H9 (cell line): Measurements from ENCODE around the gene GLIS2. TPM values are rescaled to one million over a fixed set of nuclear protein-coding genes. Genes with fewer than 3 reads are reported as not detected.

Source experiments
- DNase-seq: peaks from one replicate; pipeline ENCODE4 v3.0.0-alpha.2; 2017
- H2AFZ ChIP-seq: one replicate; pipeline ENCODE4 v1.6.1; 2013; ENCODE audit warnings: mild to moderate bottlenecking, low read length, control low read depth, moderate library complexity
- H2AK5ac ChIP-seq: 2 replicates; pipeline ENCODE4 v1.6.1; 2013; ENCODE audit warnings: low read length, control low read depth, mixed read lengths; ENCODE audit not compliant: insufficient read length
- H2BK120ac ChIP-seq: one replicate; pipeline ENCODE4 v1.6.1; 2013; ENCODE audit warnings: low read depth, mild to moderate bottlenecking, low read length, control low read depth, inconsistent platforms; ENCODE audit not compliant: poor library complexity, severe bottlenecking
- H2BK12ac ChIP-seq: 2 replicates; pipeline ENCODE4 v1.6.1; 2013; ENCODE audit warnings: low read length, control low read depth, mixed read lengths, low read depth; ENCODE audit not compliant: insufficient read length
- H2BK15ac ChIP-seq: 2 replicates; pipeline ENCODE4 v1.6.1; 2013; ENCODE audit warnings: low read depth, low read length, control low read depth
- H2BK20ac ChIP-seq: one replicate; pipeline ENCODE4 v1.6.1; 2013; ENCODE audit warnings: low read depth, mild to moderate bottlenecking, low read length, control low read depth, inconsistent platforms; ENCODE audit not compliant: poor library complexity, severe bottlenecking
- H2BK5ac ChIP-seq: 2 replicates; pipeline ENCODE4 v1.6.1; 2013; ENCODE audit warnings: low read length, control low read depth, mixed read lengths; ENCODE audit not compliant: insufficient read length
- H3K14ac ChIP-seq: 2 replicates; pipeline ENCODE4 v1.6.1; 2013; ENCODE audit warnings: low read length, control low read depth; ENCODE audit not compliant: insufficient read depth
- H3K18ac ChIP-seq: 2 replicates; pipeline ENCODE4 v1.6.1; 2013; ENCODE audit warnings: low read depth, mild to moderate bottlenecking, mixed read lengths, low read length, control low read depth; ENCODE audit not compliant: insufficient read length
- H3K23ac ChIP-seq: 2 replicates; pipeline ENCODE4 v1.6.1; 2013; ENCODE audit warnings: low read length, control low read depth, mixed read lengths, low read depth; ENCODE audit not compliant: insufficient read length
- H3K23me2 ChIP-seq: 2 replicates; pipeline ENCODE4 v1.6.1; 2013; ENCODE audit warnings: low read depth, mild to moderate bottlenecking, mixed read lengths, low read length, control low read depth; ENCODE audit not compliant: insufficient read length, poor library complexity, severe bottlenecking
- H3K27ac ChIP-seq: 2 replicates; pipeline ENCODE4 v1.5.1; 2013; ENCODE audit warnings: low read length, control low read depth, mixed read lengths, low read depth; ENCODE audit not compliant: insufficient read length
- H3K27me3 ChIP-seq: 2 replicates; pipeline ENCODE4 v1.6.1; 2013; ENCODE audit warnings: low read length, control low read depth, inconsistent platforms; ENCODE audit not compliant: insufficient read depth
- H3K4ac ChIP-seq: 2 replicates; pipeline ENCODE4 v1.6.1; 2013; ENCODE audit warnings: low read depth, mild to moderate bottlenecking, control low read depth, inconsistent platforms, low read length, moderate library complexity
- H3K4me1 ChIP-seq: 2 replicates; pipeline ENCODE4 v1.6.1; 2013; ENCODE audit warnings: low read length, control low read depth, inconsistent platforms; ENCODE audit not compliant: insufficient read depth
- H3K4me2 ChIP-seq: 2 replicates; pipeline ENCODE4 v1.6.1; 2013; ENCODE audit warnings: low read length, control low read depth, mixed read lengths; ENCODE audit not compliant: insufficient read length, insufficient read depth
- H3K56ac ChIP-seq: 2 replicates; pipeline ENCODE4 v1.6.1; 2013; ENCODE audit warnings: low read depth, mild to moderate bottlenecking, mixed read lengths, low read length, control low read depth; ENCODE audit not compliant: insufficient read length
- H3K79me1 ChIP-seq: 2 replicates; pipeline ENCODE4 v1.6.1; 2013; ENCODE audit warnings: low read depth, mild to moderate bottlenecking, moderate library complexity, low read length, control low read depth, inconsistent platforms; ENCODE audit not compliant: insufficient read depth, poor library complexity, severe bottlenecking
- H3K79me2 ChIP-seq: 2 replicates; pipeline ENCODE4 v1.6.1; 2013; ENCODE audit warnings: low read length, control low read depth, inconsistent platforms; ENCODE audit not compliant: insufficient read depth
- H3K9ac ChIP-seq: 2 replicates; pipeline ENCODE4 v1.6.1; 2013; ENCODE audit warnings: low read length, control low read depth, mixed read lengths; ENCODE audit not compliant: insufficient read length; ENCODE audit errors: extremely low read depth
- H3K9me3 ChIP-seq: one replicate; pipeline ENCODE4 v1.6.1; 2013; ENCODE audit warnings: low read depth, low read length, inconsistent platforms; ENCODE audit not compliant: control insufficient read depth
- H3T11ph ChIP-seq: one replicate; pipeline ENCODE4 v1.6.1; 2013; ENCODE audit warnings: mild to moderate bottlenecking, low read length, control low read depth, inconsistent platforms
- H4K20me1 ChIP-seq: one replicate; pipeline ENCODE4 v1.6.1; 2013; ENCODE audit not compliant: control insufficient read depth, insufficient read length, insufficient read depth
- H4K5ac ChIP-seq: 2 replicates; pipeline ENCODE4 v1.6.1; 2013; ENCODE audit warnings: low read depth, mild to moderate bottlenecking, mixed read lengths, low read length, control low read depth; ENCODE audit not compliant: insufficient read length
- H4K8ac ChIP-seq: replicated peaks from 2 replicates; pipeline ENCODE4 v1.6.1; 2013; ENCODE audit warnings: low read length, control low read depth, mixed read lengths, low read depth; ENCODE audit not compliant: insufficient read length
- H4K91ac ChIP-seq: 2 replicates; pipeline ENCODE4 v1.6.1; 2013; ENCODE audit warnings: low read depth, mild to moderate bottlenecking, moderate library complexity, mixed read lengths, low read length, control low read depth; ENCODE audit not compliant: insufficient read length
- H3K27ac Mint-ChIP-seq, 3 experiments: 2 replicates in 2 of 3; 3 replicates in 1 of 3; pipeline ENCODE4 v1.8.0; 2020 to 2021; ENCODE audit warnings: mixed read lengths in 3 of 3, mild to moderate bottlenecking in 1 of 3, moderate library complexity in 1 of 3
- H3K27me3 Mint-ChIP-seq: 2 replicates; pipeline ENCODE4 v1.8.0; 2021; ENCODE audit warnings: low read depth, mild to moderate bottlenecking, moderate library complexity, mixed read lengths
- H3K36me3 Mint-ChIP-seq, 3 experiments: 2 replicates in 2 of 3; 3 replicates in 1 of 3; pipeline ENCODE4 v1.8.0; 2020 to 2021; ENCODE audit warnings: low read depth in 3 of 3, mixed read lengths in 3 of 3; ENCODE audit not compliant: insufficient read depth in 1 of 3
- H3K4me1 Mint-ChIP-seq, 2 experiments: 2 replicates each; pipeline ENCODE4 v1.8.0; 2020; ENCODE audit warnings: mixed read lengths in 2 of 2
- H3K4me3 Mint-ChIP-seq, 2 experiments: 2 replicates in 1 of 2; 3 replicates in 1 of 2; pipeline ENCODE4 v1.8.0; 2020 to 2021; ENCODE audit warnings: mild to moderate bottlenecking in 2 of 2, mixed read lengths in 2 of 2, moderate library complexity in 1 of 2
- H3K9me3 Mint-ChIP-seq, 2 experiments: 2 replicates in 1 of 2; 3 replicates in 1 of 2; pipeline ENCODE4 v1.8.0; 2020; ENCODE audit warnings: mild to moderate bottlenecking in 2 of 2, mixed read lengths in 2 of 2, moderate library complexity in 1 of 2
- WGBS: extraction: QIAGEN DNeasy Blood & Tissue Kit; methylation state at CpG from one replicate; pipeline ENCODE4 v1.1.7; 2013; ENCODE audit warnings: missing lambda C conversion rate, low lambda C conversion rate, mixed read lengths; ENCODE audit not compliant: insufficient read length; ENCODE audit errors: extremely low coverage; 5-methylcytosine and 5-hydroxymethylcytosine counted together
- total RNA-seq: library from RNA; stranded (reverse); gene quantifications from 2 replicates; pipeline ENCODE4 v1.2.1, GENCODE V29; 2021
- TF ChIP-seq, protein P1 (sequence below): fragments of 200-600 bp; sonication (generic); conservative IDR thresholded peaks from 3 replicates; pipeline ENCODE4 v1.8.0; 2021; ENCODE audit warnings: antibody characterized with exemption, mild to moderate bottlenecking

The GLIS2 gene
- total RNA-seq, 1 experiment from 2014 or later, result 14.3 TPM

DNA sequence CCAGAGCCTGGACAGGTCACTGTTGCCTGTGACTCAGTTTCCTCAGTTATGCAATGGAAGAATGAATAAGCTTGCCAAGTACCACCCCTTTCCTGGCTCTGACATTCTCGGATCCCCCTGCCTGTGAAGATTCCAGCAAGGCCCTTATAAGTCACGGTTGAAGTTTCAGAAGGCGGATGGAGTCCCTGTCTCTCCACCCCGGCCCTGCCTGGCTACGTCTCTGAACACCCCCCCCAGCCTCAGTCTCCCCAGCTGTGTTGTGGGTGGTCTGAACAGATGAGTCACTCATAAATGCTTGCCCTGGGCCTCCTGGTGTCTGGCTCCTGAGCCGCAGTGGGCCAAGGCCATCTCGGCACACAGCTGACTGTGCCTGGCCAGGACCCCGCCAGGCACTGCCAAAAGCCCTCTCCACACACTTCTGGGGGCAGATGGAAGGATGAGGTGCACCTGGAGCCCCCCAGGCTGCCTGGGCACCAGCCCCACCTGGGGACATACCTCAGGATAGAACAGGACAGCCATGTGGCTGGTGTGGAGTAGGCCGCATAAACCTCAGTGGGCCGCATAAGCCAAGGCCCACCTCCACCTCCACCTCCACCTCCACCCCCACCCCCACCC is 71.2 kb downstream of the GLIS2 start:
- peaks cover 28 to 33% of the 10 kb centered on the region in 2 experiments for H3K4me1 Mint-ChIP-seq

More for the DNA sequence above, 71.2 kb downstream of the GLIS2 start:
- WGBS, result no CpG with 5 or more reads among the region's 10 CpGs
- H3K18ac ChIP-seq, result no peak overlapping the region
- no peak overlapping the region for H3T11ph ChIP-seq
- no peaks in the 10 kb centered on the region for H3K27me3 ChIP-seq
- H2AK5ac ChIP-seq, result no peak overlapping the region
- no peaks in the 10 kb centered on the region for H3K79me2 ChIP-seq
- no peak overlapping the region for H3K9ac ChIP-seq
- no peak overlapping the region for H3K23ac ChIP-seq
- no peak overlapping the region for H2BK120ac ChIP-seq
- no peak overlapping the region for H3K27ac ChIP-seq
- no peak overlapping the region for H3K4me2 ChIP-seq
- no peak overlapping the region for H2BK12ac ChIP-seq
- H3K4ac ChIP-seq, result no peak overlapping the region
- no peak overlapping the region for H2BK20ac ChIP-seq
- H4K20me1 ChIP-seq, result no peaks in the 10 kb centered on the region
- H4K91ac ChIP-seq, result no peak overlapping the region
- H3K4me1 ChIP-seq, result no peaks in the 10 kb centered on the region; the same call in 1 of the 2 replicates
- no peak overlapping the region for H4K8ac ChIP-seq
- TF ChIP-seq, protein P1, sequence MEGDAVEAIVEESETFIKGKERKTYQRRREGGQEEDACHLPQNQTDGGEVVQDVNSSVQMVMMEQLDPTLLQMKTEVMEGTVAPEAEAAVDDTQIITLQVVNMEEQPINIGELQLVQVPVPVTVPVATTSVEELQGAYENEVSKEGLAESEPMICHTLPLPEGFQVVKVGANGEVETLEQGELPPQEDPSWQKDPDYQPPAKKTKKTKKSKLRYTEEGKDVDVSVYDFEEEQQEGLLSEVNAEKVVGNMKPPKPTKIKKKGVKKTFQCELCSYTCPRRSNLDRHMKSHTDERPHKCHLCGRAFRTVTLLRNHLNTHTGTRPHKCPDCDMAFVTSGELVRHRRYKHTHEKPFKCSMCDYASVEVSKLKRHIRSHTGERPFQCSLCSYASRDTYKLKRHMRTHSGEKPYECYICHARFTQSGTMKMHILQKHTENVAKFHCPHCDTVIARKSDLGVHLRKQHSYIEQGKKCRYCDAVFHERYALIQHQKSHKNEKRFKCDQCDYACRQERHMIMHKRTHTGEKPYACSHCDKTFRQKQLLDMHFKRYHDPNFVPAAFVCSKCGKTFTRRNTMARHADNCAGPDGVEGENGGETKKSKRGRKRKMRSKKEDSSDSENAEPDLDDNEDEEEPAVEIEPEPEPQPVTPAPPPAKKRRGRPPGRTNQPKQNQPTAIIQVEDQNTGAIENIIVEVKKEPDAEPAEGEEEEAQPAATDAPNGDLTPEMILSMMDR, result no peak
- Mint-ChIP-seq H3K27me3 (no peaks in the 10 kb centered on the region), H3K27ac (peak overlapping the region in 1 of 3 experiments; percentile 39; a peak in 1 of 7 replicates), H3K4me3 (no peak overlapping the region), H3K9me3 (no peaks in the 10 kb centered on the region), H3K36me3 (peaks cover 0 to 6% (median 2%) of the 10 kb centered on the region in 3 experiments; a peak in 4 of 7 replicates)
- no peak overlapping the region for H2AFZ ChIP-seq
- no peak for DNase-seq
- no peak overlapping the region for H2BK5ac ChIP-seq
- H3K14ac ChIP-seq, result no peak overlapping the region
- H3K9me3 ChIP-seq, result no peaks in the 10 kb centered on the region
- no peaks in the 10 kb centered on the region for H3K79me1 ChIP-seq
- no peak overlapping the region for H3K56ac ChIP-seq
- H3K23me2 ChIP-seq, result no peaks in the 10 kb centered on the region
- no peak overlapping the region for H2BK15ac ChIP-seq
- no peak overlapping the region for H4K5ac ChIP-seq
